HEK293 (cell line): Measurements from ENCODE around the gene TCF21.
"Not testable (repeated sequence)": the region's sequence is repeated elsewhere in the genome, so short reads cannot be mapped to it uniquely, and the experiment has no call there.

Source experiments
- CTCF ChIA-PET: fragments of 350-600 bp; formaldehyde crosslinking; extraction: SDS; loops from one replicate; lab custom pipeline; 2021; ENCODE audit warnings: antibody characterized with exemption; lab: Yijun Ruan, JAX
- POLR2A ChIA-PET: fragments of 300-600 bp; formaldehyde crosslinking; extraction: SDS; loops from one replicate; lab custom pipeline; 2020; ENCODE audit warnings: antibody characterized with exemption, inconsistent platforms; lab: Yijun Ruan, JAX
- H3K27ac ChIP-seq: fragments of 200-500 bp; sonication (Bioruptor generic); 2 replicates; pipeline ENCODE4 v1.5.1; 2014; ENCODE audit warnings: low read depth, low read length, control low read depth, inconsistent platforms; ENCODE audit errors: extremely low read depth
- H3K36me3 ChIP-seq, 2 experiments: fragments of 200-500 bp in 1 of 2; sonication (Bioruptor generic) in 1 of 2; 1 replicate in 1 of 2; 2 replicates in 1 of 2; pipeline ENCODE4 v1.5.1; 2014 to 2017; ENCODE audit warnings: inconsistent platforms in 2 of 2, low read length in 2 of 2; ENCODE audit not compliant: control insufficient read depth in 2 of 2, insufficient read depth in 1 of 2
- H3K4me1 ChIP-seq: fragments of 200-500 bp; sonication (Bioruptor generic); 2 replicates; pipeline ENCODE4 v1.5.1; 2014; ENCODE audit warnings: mild to moderate bottlenecking, low read length, inconsistent platforms; ENCODE audit not compliant: control insufficient read depth, insufficient read depth
- H3K4me3 ChIP-seq: 2 replicates; pipeline ENCODE4 v1.5.1; 2011; ENCODE audit warnings: low read depth, mild to moderate bottlenecking, control low read depth, low read length, moderate library complexity
- H3K9me3 ChIP-seq: fragments of 200-500 bp; sonication (Bioruptor generic); 2 replicates; pipeline ENCODE4 v1.5.1; 2014; ENCODE audit warnings: low read depth, low read length, inconsistent platforms; ENCODE audit not compliant: control insufficient read depth, insufficient read depth
- HOXD13 ChIP-seq: sonication (generic); formaldehyde crosslinking; IDR thresholded peaks from 2 replicates; pipeline ENCODE4 v1.8.0; 2022; ENCODE audit warnings: missing genetic modification reagents, borderline replicate concordance
- OSR2 ChIP-seq: fragments of 450-650 bp; formaldehyde crosslinking; IDR thresholded peaks from 2 replicates; pipeline ENCODE4 v1.5.1; 2016; ENCODE audit warnings: missing biosample characterization, missing genetic modification characterization
- ZEB2 ChIP-seq: fragments of 450-650 bp; formaldehyde crosslinking; IDR thresholded peaks from 2 replicates; pipeline ENCODE4 v1.5.1; 2016; ENCODE audit warnings: missing biosample characterization, missing genetic modification characterization
- ZNF146 ChIP-seq: fragments of 450-650 bp; formaldehyde crosslinking; IDR thresholded peaks from 2 replicates; pipeline ENCODE4 v1.5.1; 2016; ENCODE audit warnings: missing biosample characterization, missing genetic modification characterization
- ZNF214 ChIP-seq: fragments of 450-650 bp; formaldehyde crosslinking; IDR thresholded peaks from 2 replicates; pipeline ENCODE4 v1.5.1; 2017; ENCODE audit warnings: missing biosample characterization, mild to moderate bottlenecking, missing genetic modification characterization, borderline replicate concordance
- ZNF221 ChIP-seq: fragments of 450-650 bp; formaldehyde crosslinking; IDR thresholded peaks from 2 replicates; pipeline ENCODE4 v1.5.1; 2017; ENCODE audit warnings: missing biosample characterization, missing genetic modification characterization, borderline replicate concordance
- ZNF292 ChIP-seq: fragments of 450-650 bp; formaldehyde crosslinking; IDR thresholded peaks from 2 replicates; pipeline ENCODE4 v1.5.1; 2016; ENCODE audit warnings: low read depth, missing biosample characterization, missing genetic modification characterization, borderline replicate concordance
- ZNF366 ChIP-seq: fragments of 450-650 bp; formaldehyde crosslinking; conservative IDR thresholded peaks from 2 replicates; pipeline ENCODE4 v1.5.1; 2016; ENCODE audit warnings: missing biosample characterization, missing genetic modification characterization
- ZNF391 ChIP-seq: fragments of 450-650 bp; formaldehyde crosslinking; IDR thresholded peaks from 2 replicates; pipeline ENCODE4 v1.5.1; 2016; ENCODE audit warnings: low read depth, missing biosample characterization, missing genetic modification characterization, borderline replicate concordance
- ZNF404 ChIP-seq: fragments of 450-650 bp; formaldehyde crosslinking; IDR thresholded peaks from 2 replicates; pipeline ENCODE4 v1.5.1; 2017; ENCODE audit warnings: missing biosample characterization, missing genetic modification characterization
- ZNF416 ChIP-seq: fragments of 450-650 bp; formaldehyde crosslinking; IDR thresholded peaks from 2 replicates; pipeline ENCODE4 v1.5.1; 2016; ENCODE audit warnings: missing biosample characterization, missing genetic modification characterization
- ZNF510 ChIP-seq: fragments of 450-650 bp; formaldehyde crosslinking; IDR thresholded peaks from 2 replicates; pipeline ENCODE4 v1.5.1; 2018; ENCODE audit warnings: mild to moderate bottlenecking, missing genetic modification characterization, missing biosample characterization; ENCODE audit not compliant: insufficient replicate concordance
- ZNF521 ChIP-seq: fragments of 450-650 bp; formaldehyde crosslinking; IDR thresholded peaks from 2 replicates; pipeline ENCODE4 v1.5.1; 2017; ENCODE audit warnings: missing biosample characterization, mild to moderate bottlenecking, missing genetic modification characterization
- ZNF629 ChIP-seq: fragments of 450-650 bp; formaldehyde crosslinking; IDR thresholded peaks from 2 replicates; pipeline ENCODE4 v1.5.1; 2017; ENCODE audit warnings: missing biosample characterization, missing genetic modification characterization
- ZNF677 ChIP-seq: fragments of 450-650 bp; IDR thresholded peaks from 2 replicates; pipeline ENCODE4 v1.5.0; 2018; ENCODE audit warnings: missing biosample characterization, mild to moderate bottlenecking, missing genetic modification characterization, moderate library complexity
- ZSCAN16 ChIP-seq: fragments of 450-650 bp; formaldehyde crosslinking; IDR thresholded peaks from 2 replicates; pipeline ENCODE4 v1.5.1; 2016; ENCODE audit warnings: missing biosample characterization, missing genetic modification characterization
- TF ChIP-seq, protein P1 (sequence below): fragments of 450-650 bp; formaldehyde crosslinking; IDR thresholded peaks from 2 replicates; pipeline ENCODE4 v1.5.1; 2016; ENCODE audit warnings: missing biosample characterization, missing genetic modification characterization
- TF ChIP-seq, protein P2 (sequence below): fragments of 450-650 bp; formaldehyde crosslinking; IDR thresholded peaks from 2 replicates; pipeline ENCODE4 v1.5.1; 2016; ENCODE audit warnings: missing biosample characterization, missing genetic modification characterization
- TF ChIP-seq, protein P3 (sequence below): fragments of 450-650 bp; formaldehyde crosslinking; conservative IDR thresholded peaks from 2 replicates; pipeline ENCODE4 v1.5.1; 2016; ENCODE audit warnings: low read depth, missing biosample characterization, missing genetic modification characterization
- TF ChIP-seq, protein P4 (sequence below): fragments of 450-650 bp; formaldehyde crosslinking; IDR thresholded peaks from 2 replicates; pipeline ENCODE4 v1.5.1; 2016; ENCODE audit warnings: missing biosample characterization, missing genetic modification characterization
- TF ChIP-seq, protein P5 (sequence below): fragments of 450-650 bp; formaldehyde crosslinking; IDR thresholded peaks from 2 replicates; pipeline ENCODE4 v1.5.1; 2017; ENCODE audit warnings: missing biosample characterization, missing genetic modification characterization
- TF ChIP-seq, protein P6 (sequence below): fragments of 450-650 bp; formaldehyde crosslinking; IDR thresholded peaks from 2 replicates; pipeline ENCODE4 v1.5.1; 2016; ENCODE audit warnings: missing biosample characterization, missing genetic modification characterization

Gene TCF21

DNA sequence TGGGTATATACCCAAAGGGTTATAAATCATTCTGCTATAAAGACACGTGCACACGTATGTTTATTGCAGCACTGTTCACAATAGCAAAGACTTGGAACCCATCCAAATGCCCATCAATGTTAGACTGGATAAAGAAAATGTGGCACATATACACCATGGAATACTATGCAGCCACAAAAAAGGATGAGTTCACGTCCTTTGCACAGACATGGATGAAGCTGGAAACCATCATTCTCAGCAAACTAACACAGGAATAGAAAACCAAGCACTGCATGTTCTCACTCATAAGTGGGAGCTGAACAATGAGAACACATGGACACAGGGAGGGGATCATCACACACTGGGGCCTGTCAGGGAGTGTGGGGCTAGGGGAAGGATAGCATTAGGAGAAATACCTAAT lies 47.4 kb downstream of the TCF21 start:
- H3K4me1 ChIP-seq, H3K36me3 ChIP-seq, H3K4me3 ChIP-seq, POLR2A ChIA-PET, H3K9me3 ChIP-seq, H3K27ac ChIP-seq: not testable (repeated sequence)
- TF ChIP-seq, protein P1, sequence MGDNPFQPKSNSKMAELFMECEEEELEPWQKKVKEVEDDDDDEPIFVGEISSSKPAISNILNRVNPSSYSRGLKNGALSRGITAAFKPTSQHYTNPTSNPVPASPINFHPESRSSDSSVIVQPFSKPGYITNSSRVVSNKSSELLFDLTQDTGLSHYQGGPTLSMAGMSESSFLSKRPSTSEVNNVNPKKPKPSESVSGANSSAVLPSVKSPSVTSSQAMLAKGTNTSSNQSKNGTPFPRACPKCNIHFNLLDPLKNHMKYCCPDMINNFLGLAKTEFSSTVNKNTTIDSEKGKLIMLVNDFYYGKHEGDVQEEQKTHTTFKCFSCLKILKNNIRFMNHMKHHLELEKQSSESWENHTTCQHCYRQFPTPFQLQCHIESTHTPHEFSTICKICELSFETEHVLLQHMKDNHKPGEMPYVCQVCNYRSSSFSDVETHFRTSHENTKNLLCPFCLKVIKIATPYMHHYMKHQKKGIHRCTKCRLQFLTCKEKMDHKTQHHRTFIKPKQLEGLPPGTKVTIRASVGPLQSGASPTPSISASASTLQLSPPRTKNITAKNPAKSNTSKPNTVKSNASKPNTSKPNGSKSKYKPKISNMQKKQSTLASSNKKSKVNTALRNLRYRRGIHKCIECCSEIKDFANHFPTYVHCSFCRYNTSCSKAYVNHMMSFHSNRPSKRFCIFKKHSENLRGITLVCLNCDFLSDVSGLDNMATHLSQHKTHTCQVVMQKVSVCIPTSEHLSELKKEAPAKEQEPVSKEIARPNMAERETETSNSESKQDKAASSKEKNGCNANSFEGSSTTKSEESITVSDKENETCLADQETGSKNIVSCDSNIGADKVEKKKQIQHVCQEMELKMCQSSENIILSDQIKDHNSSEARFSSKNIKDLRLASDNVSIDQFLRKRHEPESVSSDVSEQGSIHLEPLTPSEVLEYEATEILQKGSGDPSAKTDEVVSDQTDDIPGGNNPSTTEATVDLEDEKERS (tag by site-specific recombination) = peak; percentile 72; the same call in 1 of the 2 replicates
- peak; percentile 97 for TF ChIP-seq ZNF146 (tag by site-specific recombination)
- TF ChIP-seq, protein P2, sequence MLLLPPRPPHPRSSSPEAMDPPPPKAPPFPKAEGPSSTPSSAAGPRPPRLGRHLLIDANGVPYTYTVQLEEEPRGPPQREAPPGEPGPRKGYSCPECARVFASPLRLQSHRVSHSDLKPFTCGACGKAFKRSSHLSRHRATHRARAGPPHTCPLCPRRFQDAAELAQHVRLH (tag by site-specific recombination) = peak; percentile 79
- CTCF ChIA-PET = interaction anchor here (1.3 to 3.0 kb wide), 5 partner anchors 9 to 188 kb away, joined by 3 to 15 read pairs (median 4); no protein-coding TSS in a partner anchor

DNA sequence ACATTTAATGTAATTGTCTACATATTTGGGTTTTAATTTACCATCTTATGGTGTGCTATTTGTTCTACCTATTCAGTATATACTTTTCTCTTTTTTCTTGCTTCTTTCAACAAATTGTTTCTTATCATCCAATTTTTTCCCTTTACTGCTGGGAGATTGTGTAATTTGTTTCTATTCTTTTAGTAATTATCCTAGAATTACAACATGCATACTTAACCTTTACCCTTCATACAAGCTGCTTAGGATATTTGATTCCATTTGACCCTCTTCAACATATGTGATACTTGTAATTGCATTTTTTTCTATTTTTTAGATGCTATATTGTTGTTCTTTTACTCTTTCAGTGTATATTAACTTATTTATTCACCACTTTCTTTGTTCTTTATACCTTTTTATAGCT lies 49.0 kb downstream of the TCF21 start:
- CTCF ChIA-PET = interaction anchor here (0.6 to 3.0 kb wide), 11 partner anchors 11 to 682 kb away, joined by 3 to 15 read pairs (median 4); no protein-coding TSS in a partner anchor
- 0 out of 2 replicates have a peak, but pooled peaks have one; percentile 36 for TF ChIP-seq ZNF629 (tag by site-specific recombination)
- no peak for TF ChIP-seq ZNF221
- no peak for TF ChIP-seq ZSCAN16
- TF ChIP-seq ZNF677 = no peak
- TF ChIP-seq ZNF404 = no peak
- TF ChIP-seq HOXD13 = no peak
- TF ChIP-seq, protein P3, sequence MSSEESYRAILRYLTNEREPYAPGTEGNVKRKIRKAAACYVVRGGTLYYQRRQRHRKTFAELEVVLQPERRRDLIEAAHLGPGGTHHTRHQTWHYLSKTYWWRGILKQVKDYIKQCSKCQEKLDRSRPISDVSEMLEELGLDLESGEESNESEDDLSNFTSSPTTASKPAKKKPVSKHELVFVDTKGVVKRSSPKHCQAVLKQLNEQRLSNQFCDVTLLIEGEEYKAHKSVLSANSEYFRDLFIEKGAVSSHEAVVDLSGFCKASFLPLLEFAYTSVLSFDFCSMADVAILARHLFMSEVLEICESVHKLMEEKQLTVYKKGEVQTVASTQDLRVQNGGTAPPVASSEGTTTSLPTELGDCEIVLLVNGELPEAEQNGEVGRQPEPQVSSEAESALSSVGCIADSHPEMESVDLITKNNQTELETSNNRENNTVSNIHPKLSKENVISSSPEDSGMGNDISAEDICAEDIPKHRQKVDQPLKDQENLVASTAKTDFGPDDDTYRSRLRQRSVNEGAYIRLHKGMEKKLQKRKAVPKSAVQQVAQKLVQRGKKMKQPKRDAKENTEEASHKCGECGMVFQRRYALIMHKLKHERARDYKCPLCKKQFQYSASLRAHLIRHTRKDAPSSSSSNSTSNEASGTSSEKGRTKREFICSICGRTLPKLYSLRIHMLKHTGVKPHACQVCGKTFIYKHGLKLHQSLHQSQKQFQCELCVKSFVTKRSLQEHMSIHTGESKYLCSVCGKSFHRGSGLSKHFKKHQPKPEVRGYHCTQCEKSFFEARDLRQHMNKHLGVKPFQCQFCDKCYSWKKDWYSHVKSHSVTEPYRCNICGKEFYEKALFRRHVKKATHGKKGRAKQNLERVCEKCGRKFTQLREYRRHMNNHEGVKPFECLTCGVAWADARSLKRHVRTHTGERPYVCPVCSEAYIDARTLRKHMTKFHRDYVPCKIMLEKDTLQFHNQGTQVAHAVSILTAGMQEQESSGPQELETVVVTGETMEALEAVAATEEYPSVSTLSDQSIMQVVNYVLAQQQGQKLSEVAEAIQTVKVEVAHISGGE = no peak
- TF ChIP-seq ZNF391 (tag by site-specific recombination) = no peak
- 0 out of 2 replicates have a peak, but pooled peaks have one; percentile 40 for TF ChIP-seq ZNF366 (tag by site-specific recombination)
- TF ChIP-seq, protein P4, sequence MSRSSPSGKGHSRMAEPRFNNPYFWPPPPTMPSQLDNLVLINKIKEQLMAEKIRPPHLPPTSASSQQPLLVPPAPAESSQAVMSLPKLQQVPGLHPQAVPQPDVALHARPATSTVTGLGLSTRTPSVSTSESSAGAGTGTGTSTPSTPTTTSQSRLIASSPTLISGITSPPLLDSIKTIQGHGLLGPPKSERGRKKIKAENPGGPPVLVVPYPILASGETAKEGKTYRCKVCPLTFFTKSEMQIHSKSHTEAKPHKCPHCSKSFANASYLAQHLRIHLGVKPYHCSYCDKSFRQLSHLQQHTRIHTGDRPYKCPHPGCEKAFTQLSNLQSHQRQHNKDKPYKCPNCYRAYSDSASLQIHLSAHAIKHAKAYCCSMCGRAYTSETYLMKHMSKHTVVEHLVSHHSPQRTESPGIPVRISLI (tag by site-specific recombination) = peak; percentile 68; the same call in 1 of the 2 replicates
- TF ChIP-seq ZNF214 (tag by site-specific recombination) = no peak
- TF ChIP-seq, protein P5, sequence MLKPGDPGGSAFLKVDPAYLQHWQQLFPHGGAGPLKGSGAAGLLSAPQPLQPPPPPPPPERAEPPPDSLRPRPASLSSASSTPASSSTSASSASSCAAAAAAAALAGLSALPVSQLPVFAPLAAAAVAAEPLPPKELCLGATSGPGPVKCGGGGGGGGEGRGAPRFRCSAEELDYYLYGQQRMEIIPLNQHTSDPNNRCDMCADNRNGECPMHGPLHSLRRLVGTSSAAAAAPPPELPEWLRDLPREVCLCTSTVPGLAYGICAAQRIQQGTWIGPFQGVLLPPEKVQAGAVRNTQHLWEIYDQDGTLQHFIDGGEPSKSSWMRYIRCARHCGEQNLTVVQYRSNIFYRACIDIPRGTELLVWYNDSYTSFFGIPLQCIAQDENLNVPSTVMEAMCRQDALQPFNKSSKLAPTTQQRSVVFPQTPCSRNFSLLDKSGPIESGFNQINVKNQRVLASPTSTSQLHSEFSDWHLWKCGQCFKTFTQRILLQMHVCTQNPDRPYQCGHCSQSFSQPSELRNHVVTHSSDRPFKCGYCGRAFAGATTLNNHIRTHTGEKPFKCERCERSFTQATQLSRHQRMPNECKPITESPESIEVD (tag by site-specific recombination) = peak; percentile 94
- TF ChIP-seq OSR2 = peak; percentile 62; the same call in 1 of the 2 replicates
- no peak for TF ChIP-seq ZNF416
- TF ChIP-seq, protein P6, sequence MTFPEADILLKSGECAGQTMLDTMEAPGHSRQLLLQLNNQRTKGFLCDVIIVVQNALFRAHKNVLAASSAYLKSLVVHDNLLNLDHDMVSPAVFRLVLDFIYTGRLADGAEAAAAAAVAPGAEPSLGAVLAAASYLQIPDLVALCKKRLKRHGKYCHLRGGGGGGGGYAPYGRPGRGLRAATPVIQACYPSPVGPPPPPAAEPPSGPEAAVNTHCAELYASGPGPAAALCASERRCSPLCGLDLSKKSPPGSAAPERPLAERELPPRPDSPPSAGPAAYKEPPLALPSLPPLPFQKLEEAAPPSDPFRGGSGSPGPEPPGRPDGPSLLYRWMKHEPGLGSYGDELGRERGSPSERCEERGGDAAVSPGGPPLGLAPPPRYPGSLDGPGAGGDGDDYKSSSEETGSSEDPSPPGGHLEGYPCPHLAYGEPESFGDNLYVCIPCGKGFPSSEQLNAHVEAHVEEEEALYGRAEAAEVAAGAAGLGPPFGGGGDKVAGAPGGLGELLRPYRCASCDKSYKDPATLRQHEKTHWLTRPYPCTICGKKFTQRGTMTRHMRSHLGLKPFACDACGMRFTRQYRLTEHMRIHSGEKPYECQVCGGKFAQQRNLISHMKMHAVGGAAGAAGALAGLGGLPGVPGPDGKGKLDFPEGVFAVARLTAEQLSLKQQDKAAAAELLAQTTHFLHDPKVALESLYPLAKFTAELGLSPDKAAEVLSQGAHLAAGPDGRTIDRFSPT (tag by site-specific recombination) = 0 out of 2 replicates have a peak, but pooled peaks have one; percentile 34
- TF ChIP-seq ZNF510 = no peak
- TF ChIP-seq ZNF521 (tag by site-specific recombination) = no peak
- 0 out of 2 replicates have a peak, but pooled peaks have one; percentile 51 for TF ChIP-seq ZEB2
- TF ChIP-seq ZNF292 (tag by site-specific recombination) = no peak

More for the DNA sequence above, 49.0 kb downstream of the TCF21 start:
- H3K4me1 ChIP-seq = no peaks in the 10 kb centered on the region
- no peaks in the 10 kb centered on the region for H3K36me3 ChIP-seq
- no peak overlapping the region for H3K27ac ChIP-seq
- H3K4me3 ChIP-seq = no peak overlapping the region
- H3K9me3 ChIP-seq = no peaks in the 10 kb centered on the region
- POLR2A ChIA-PET = no interaction called here
